A549 (cell line): ENCODE measurements around the gene HARS1. TPM values are rescaled to one million over a fixed set of nuclear protein-coding genes. Genes with fewer than 3 reads are reported as not detected.
"Not testable (repeated sequence)": the region's sequence is repeated elsewhere in the genome, so short reads cannot be mapped to it uniquely, and the experiment has no call there.

Experiments used
- ATAC-seq, 2 experiments: fragments of 200-7000 bp in 1 of 2; fragments of >200 bp in 1 of 2; cut with Nextera tagmentation in 1 of 2; cut with Tn5 transposase in 1 of 2; 3 replicates each; pipeline versions ENCODE4 v1.8.0 to v1.9.1; 2018 to 2020; ENCODE audit warnings: mild to moderate bottlenecking in 1 of 2, moderate library complexity in 1 of 2
- CTCF ChIA-PET: fragments of 300-600 bp; sonication (Branson Sonifier 250); formaldehyde crosslinking; extraction: SDS; loops from one replicate; lab custom pipeline; 2021; ENCODE audit warnings: antibody characterized with exemption, inconsistent platforms; lab: Yijun Ruan, JAX
- POLR2A ChIA-PET: fragments of 350-600 bp; formaldehyde crosslinking; extraction: SDS; loops from one replicate; lab custom pipeline; 2021; ENCODE audit warnings: antibody characterized with exemption, inconsistent platforms; lab: Yijun Ruan, JAX
- DNase-seq, 2 experiments: peaks; one replicate each; pipeline versions ENCODE4 v3.0.0 to v3.0.0-alpha.2; 2011 to 2016; ENCODE audit warnings: low read depth in 1 of 2, low spot score in 1 of 2
- FAIRE-seq: peaks from 2 replicates; lab custom pipeline; 2011; peaks lifted over from hg19 to GRCh38; lab: Jason Lieb, UNC
- H3K27ac ChIP-seq, 2 experiments: fragments of >200 bp; sonication (Bioruptor Twin); formaldehyde crosslinking; 3 replicates each; pipeline ENCODE4 v1.5.1; 2016 to 2017
- H3K4me1 ChIP-seq: fragments of >200 bp; sonication (Bioruptor Twin); formaldehyde crosslinking; 3 replicates; pipeline ENCODE4 v1.6.1; 2016
- H3K4me2 ChIP-seq: fragments of >200 bp; sonication (Bioruptor Twin); formaldehyde crosslinking; 3 replicates; pipeline ENCODE4 v1.6.1; 2016
- H3K4me3 ChIP-seq: fragments of >200 bp; sonication (Bioruptor Twin); formaldehyde crosslinking; 3 replicates; pipeline ENCODE4 v1.5.1; 2016
- H3K9me3 ChIP-seq: fragments of >200 bp; sonication (Bioruptor Twin); formaldehyde crosslinking; 3 replicates; pipeline ENCODE4 v1.6.1; 2016
- BHLHE40 ChIP-seq: IDR thresholded peaks from 2 replicates; pipeline ENCODE4 v1.6.1; 2012; ENCODE audit warnings: low read depth, low read length, inconsistent platforms
- CEBPB ChIP-seq, 2 experiments: fragments of >200 bp in 1 of 2; sonication (Bioruptor Twin) in 1 of 2; formaldehyde crosslinking in 1 of 2; IDR thresholded peaks; 2 replicates each; pipeline ENCODE4 v1.6.1; 2012 to 2016
- CHD4 ChIP-seq: fragments of 200-600 bp; sonication (generic); IDR thresholded peaks from 2 replicates; pipeline ENCODE4 v1.6.1; 2016; ENCODE audit warnings: antibody characterized with exemption, mild to moderate bottlenecking, borderline replicate concordance
- EHMT2 ChIP-seq: fragments of 200-600 bp; sonication (generic); IDR thresholded peaks from 2 replicates; pipeline ENCODE4 v1.6.1; 2016; ENCODE audit warnings: antibody characterized with exemption, low read depth, mild to moderate bottlenecking, moderate library complexity
- EP300 ChIP-seq, 2 experiments: fragments of >200 bp; sonication (Bioruptor Twin); formaldehyde crosslinking; IDR thresholded peaks; 2 replicates in 1 of 2; 3 replicates in 1 of 2; pipeline ENCODE4 v1.6.1; 2016 to 2017
- FOSL2 ChIP-seq, 2 experiments: fragments of 450-650 bp in 1 of 2; fragments of >200 bp in 1 of 2; sonication (Bioruptor Twin) in 1 of 2; formaldehyde crosslinking; IDR thresholded peaks; 2 replicates each; pipeline versions ENCODE4 v1.5.0 to v1.6.1; 2016 to 2020; ENCODE audit warnings: mild to moderate bottlenecking in 1 of 2, moderate library complexity in 1 of 2
- HEYL ChIP-seq: fragments of 250-450 bp; sonication (Bioruptor Pico); IDR thresholded peaks from 2 replicates; pipeline ENCODE4 v1.8.0; 2021; ENCODE audit warnings: mild to moderate bottlenecking, moderate library complexity
- HOXA7 ChIP-seq: fragments of 250-450 bp; sonication (Bioruptor Pico); IDR thresholded peaks from 2 replicates; pipeline ENCODE4 v1.5.0; 2020; ENCODE audit warnings: mild to moderate bottlenecking, moderate library complexity
- HOXB5 ChIP-seq: fragments of 250-450 bp; sonication (Bioruptor Pico); IDR thresholded peaks from 2 replicates; pipeline ENCODE4 v1.5.0; 2020; ENCODE audit warnings: mild to moderate bottlenecking, moderate library complexity
- JUN ChIP-seq, 2 experiments: fragments of >200 bp; sonication (Bioruptor Twin); formaldehyde crosslinking; IDR thresholded peaks; 2 replicates in 1 of 2; 3 replicates in 1 of 2; pipeline ENCODE4 v1.6.1; 2016 to 2017
- JUNB ChIP-seq: fragments of >200 bp; sonication (Bioruptor Twin); formaldehyde crosslinking; IDR thresholded peaks from 2 replicates; pipeline ENCODE4 v1.6.1; 2016
- MAFK ChIP-seq: fragments of 450-650 bp; IDR thresholded peaks from 2 replicates; pipeline ENCODE4 v1.6.1; 2014; ENCODE audit not compliant: partially characterized antibody
- MAZ ChIP-seq: fragments of 150-350 bp; IDR thresholded peaks from 2 replicates; pipeline ENCODE4 v1.6.1; 2014; ENCODE audit warnings: antibody characterized with exemption, low read depth, low read length, borderline replicate concordance
- NFE2L2 ChIP-seq: fragments of 150-350 bp; conservative IDR thresholded peaks from 2 replicates; pipeline ENCODE4 v1.6.1; 2014; ENCODE audit warnings: low read length
- NR3C1 ChIP-seq: fragments of >200 bp; sonication (Bioruptor Twin); formaldehyde crosslinking; IDR thresholded peaks from 3 replicates; pipeline ENCODE4 v1.6.1; 2017
- PHF8 ChIP-seq: fragments of 200-600 bp; sonication (generic); IDR thresholded peaks from 2 replicates; pipeline ENCODE4 v1.6.1; 2016; ENCODE audit warnings: low read depth, mild to moderate bottlenecking, antibody characterized with exemption, moderate library complexity, borderline replicate concordance
- POLR2A ChIP-seq: IDR thresholded peaks from 2 replicates; pipeline ENCODE4 v1.6.1; 2012; ENCODE audit warnings: mild to moderate bottlenecking, low read length
- POLR2AphosphoS2 ChIP-seq: conservative IDR thresholded peaks from 2 replicates; pipeline ENCODE4 v1.6.1; 2012; ENCODE audit warnings: low read length, improper control_type of control experiment, inconsistent platforms
- SMC3 ChIP-seq: fragments of >200 bp; sonication (Bioruptor Twin); formaldehyde crosslinking; IDR thresholded peaks from 3 replicates; pipeline ENCODE4 v1.6.1; 2018; ENCODE audit warnings: inconsistent platforms
- SREBF2 ChIP-seq: fragments of 450-650 bp; IDR thresholded peaks from 2 replicates; pipeline ENCODE4 v1.6.1; 2014; ENCODE audit warnings: mild to moderate bottlenecking, moderate library complexity
- ZSCAN20 ChIP-seq: fragments of 250-450 bp; sonication (Bioruptor Pico); IDR thresholded peaks from 2 replicates; pipeline ENCODE4 v1.8.0; 2022; ENCODE audit warnings: mild to moderate bottlenecking, moderate library complexity
- WGBS: methylation state at CpG from one replicate; pipeline ENCODE4 v1.1.6; 2017; ENCODE audit errors: missing lambda C conversion rate; 5-methylcytosine and 5-hydroxymethylcytosine counted together
- polyA plus RNA-seq, 4 experiments: library from polyadenylated mRNA; depleted of rRNA in 3 of 4; stranded (reverse); fragments of >200 nt; fragmentation: RNase III in 1 of 4; extraction: RNeasy Plus Mini Kit Qiagen cat#74134 plus additional on column Dnase treatment in 1 of 4; gene quantifications; 2 replicates in 3 of 4; 3 replicates in 1 of 4; pipeline ENCODE4 v1.2.3, GENCODE V29; 2011 to 2017
- TF ChIP-seq, protein P1 (sequence below): fragments of 250-450 bp; sonication (Bioruptor Pico); IDR thresholded peaks from 2 replicates; pipeline ENCODE4 v1.5.0; 2021; ENCODE audit warnings: mild to moderate bottlenecking, moderate library complexity, borderline replicate concordance
- TF ChIP-seq, protein P2 (sequence below): fragments of >200 bp; sonication (Bioruptor Twin); formaldehyde crosslinking; IDR thresholded peaks from 2 replicates; pipeline ENCODE4 v1.6.1; 2016
- TF ChIP-seq, protein P3 (sequence below): IDR thresholded peaks from 2 replicates; pipeline ENCODE4 v1.6.1; 2012
- TF ChIP-seq, protein P4 (sequence below): fragments of 200-600 bp; sonication (generic); IDR thresholded peaks from 2 replicates; pipeline ENCODE4 v1.6.1; 2016; ENCODE audit warnings: antibody characterized with exemption, mild to moderate bottlenecking, moderate library complexity
- TF ChIP-seq, protein P5 (sequence below): IDR thresholded peaks from 2 replicates; pipeline ENCODE4 v1.6.1; 2012

The HARS1 gene
- polyA plus RNA-seq, 2 of the 4 experiments (the other 2 are of a cell fraction), result 80.5 to 87.1 TPM

DNA sequence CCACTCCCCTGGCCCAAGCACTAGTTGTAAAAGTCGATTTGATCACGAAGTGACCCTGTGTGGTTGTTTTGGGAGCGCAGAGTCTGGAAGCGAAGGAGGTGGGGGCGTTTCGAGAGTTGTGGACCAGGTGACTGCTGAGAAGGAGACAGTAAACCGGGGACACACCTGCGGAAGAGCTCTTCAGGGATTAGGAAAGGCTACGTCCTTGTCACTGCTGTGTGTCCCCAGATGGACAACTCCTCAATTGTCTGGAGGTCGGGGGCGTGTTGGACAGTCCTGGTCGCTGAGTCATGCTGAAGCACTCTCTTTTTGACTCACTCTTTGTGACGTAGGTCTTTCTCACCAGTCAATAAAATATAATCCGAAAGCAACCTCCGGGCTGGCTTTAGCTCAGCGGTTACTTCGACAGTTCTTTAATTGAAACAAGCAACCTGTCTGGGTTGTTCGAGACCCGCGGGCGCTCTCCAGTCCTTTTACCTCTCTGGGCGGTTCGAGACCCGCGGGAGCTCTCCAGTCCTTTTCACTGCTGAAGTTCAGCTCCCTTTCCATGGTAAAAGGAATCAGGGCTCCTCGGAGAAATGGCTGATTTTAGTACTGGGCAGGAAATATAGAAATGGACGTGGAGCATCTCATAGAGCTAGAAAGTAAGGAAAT, 19.9 kb upstream of the HARS1 start:
- Histone ChIP-seq H3K4me1 (peaks cover 9% of the 10 kb centered on the region; the same call in 2 of the 3 replicates), H3K4me2 (peak overlapping the region; percentile 79), H3K27ac (peak overlapping the region; percentile 81 to 93), H3K9me3 (no peaks in the 10 kb centered on the region), H3K4me3 (peak overlapping the region; percentile 46)
- ChIA-PET POLR2A (interaction anchor here (0.7 to 3.9 kb wide), 10 partner anchors 8 to 348 kb away, joined by 3 to 72 read pairs (median 12); partner anchors contain the start of genes ANKHD1, EIF4EBP3, HARS1 and HARS2), CTCF (interaction anchor here (0.6 to 2.1 kb wide), 6 partner anchors 8 to 1049 kb away, joined by 3 to 9 read pairs (median 6); no protein-coding TSS in a partner anchor)
- under 1% methylated on average over 27 of the region's 27 CpGs for WGBS
- TF ChIP-seq ZSCAN20 (CRISPR knock-in tag) (no peak), POLR2A (peak; percentile 46), CHD4 (no peak; the same call in 1 of the 2 replicates), NR3C1 (no peak), PHF8 (no peak), EHMT2 (peak; percentile 81), EP300 (IDR thresholded peaks at IDR 0.05) (peak in 1 of 2 experiments; percentile 20; a peak in 1 of 5 replicates), HOXA7 (CRISPR knock-in tag) (no peak), MAZ (no peak), SREBF2 (peak; percentile 81), HOXB5 (CRISPR knock-in tag) (0 out of 2 replicates have a peak, but pooled peaks have one; percentile 5), SMC3 (peak; percentile 25; the same call in 1 of the 3 replicates), HEYL (CRISPR knock-in tag) (no peak), NFE2L2 (peak; percentile 92), JUN (IDR thresholded peaks at IDR 0.05) (peak; percentile 36 to 47; a peak in 1 of 5 replicates), CEBPB (IDR thresholded peaks at IDR 0.05) (peak in 1 of 2 experiments; percentile 43; a peak in 1 of 4 replicates), FOSL2 (IDR thresholded peaks at IDR 0.05) (peak; percentile 79), FOSL2 (CRISPR knock-in tag; IDR thresholded peaks at IDR 0.05) (peak; percentile 98), JUNB (peak; percentile 66), MAFK (peak; percentile 96), BHLHE40 (no peak), POLR2AphosphoS2 (peak; percentile 91)
- TF ChIP-seq, protein P1, sequence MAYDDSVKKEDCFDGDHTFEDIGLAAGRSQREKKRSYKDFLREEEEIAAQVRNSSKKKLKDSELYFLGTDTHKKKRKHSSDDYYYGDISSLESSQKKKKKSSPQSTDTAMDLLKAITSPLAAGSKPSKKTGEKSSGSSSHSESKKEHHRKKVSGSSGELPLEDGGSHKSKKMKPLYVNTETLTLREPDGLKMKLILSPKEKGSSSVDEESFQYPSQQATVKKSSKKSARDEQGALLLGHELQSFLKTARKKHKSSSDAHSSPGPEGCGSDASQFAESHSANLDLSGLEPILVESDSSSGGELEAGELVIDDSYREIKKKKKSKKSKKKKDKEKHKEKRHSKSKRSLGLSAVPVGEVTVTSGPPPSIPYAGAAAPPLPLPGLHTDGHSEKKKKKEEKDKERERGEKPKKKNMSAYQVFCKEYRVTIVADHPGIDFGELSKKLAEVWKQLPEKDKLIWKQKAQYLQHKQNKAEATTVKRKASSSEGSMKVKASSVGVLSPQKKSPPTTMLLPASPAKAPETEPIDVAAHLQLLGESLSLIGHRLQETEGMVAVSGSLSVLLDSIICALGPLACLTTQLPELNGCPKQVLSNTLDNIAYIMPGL (CRISPR knock-in tag), result peak; percentile 42; the same call in 1 of the 2 replicates
- TF ChIP-seq, protein P2, sequence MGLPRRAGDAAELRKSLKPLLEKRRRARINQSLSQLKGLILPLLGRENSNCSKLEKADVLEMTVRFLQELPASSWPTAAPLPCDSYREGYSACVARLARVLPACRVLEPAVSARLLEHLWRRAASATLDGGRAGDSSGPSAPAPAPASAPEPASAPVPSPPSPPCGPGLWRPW, result no peak
- TF ChIP-seq, protein P3, sequence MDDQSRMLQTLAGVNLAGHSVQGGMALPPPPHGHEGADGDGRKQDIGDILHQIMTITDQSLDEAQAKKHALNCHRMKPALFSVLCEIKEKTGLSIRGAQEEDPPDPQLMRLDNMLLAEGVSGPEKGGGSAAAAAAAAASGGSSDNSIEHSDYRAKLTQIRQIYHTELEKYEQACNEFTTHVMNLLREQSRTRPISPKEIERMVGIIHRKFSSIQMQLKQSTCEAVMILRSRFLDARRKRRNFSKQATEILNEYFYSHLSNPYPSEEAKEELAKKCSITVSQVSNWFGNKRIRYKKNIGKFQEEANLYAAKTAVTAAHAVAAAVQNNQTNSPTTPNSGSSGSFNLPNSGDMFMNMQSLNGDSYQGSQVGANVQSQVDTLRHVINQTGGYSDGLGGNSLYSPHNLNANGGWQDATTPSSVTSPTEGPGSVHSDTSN, result no peak
- TF ChIP-seq, protein P4, sequence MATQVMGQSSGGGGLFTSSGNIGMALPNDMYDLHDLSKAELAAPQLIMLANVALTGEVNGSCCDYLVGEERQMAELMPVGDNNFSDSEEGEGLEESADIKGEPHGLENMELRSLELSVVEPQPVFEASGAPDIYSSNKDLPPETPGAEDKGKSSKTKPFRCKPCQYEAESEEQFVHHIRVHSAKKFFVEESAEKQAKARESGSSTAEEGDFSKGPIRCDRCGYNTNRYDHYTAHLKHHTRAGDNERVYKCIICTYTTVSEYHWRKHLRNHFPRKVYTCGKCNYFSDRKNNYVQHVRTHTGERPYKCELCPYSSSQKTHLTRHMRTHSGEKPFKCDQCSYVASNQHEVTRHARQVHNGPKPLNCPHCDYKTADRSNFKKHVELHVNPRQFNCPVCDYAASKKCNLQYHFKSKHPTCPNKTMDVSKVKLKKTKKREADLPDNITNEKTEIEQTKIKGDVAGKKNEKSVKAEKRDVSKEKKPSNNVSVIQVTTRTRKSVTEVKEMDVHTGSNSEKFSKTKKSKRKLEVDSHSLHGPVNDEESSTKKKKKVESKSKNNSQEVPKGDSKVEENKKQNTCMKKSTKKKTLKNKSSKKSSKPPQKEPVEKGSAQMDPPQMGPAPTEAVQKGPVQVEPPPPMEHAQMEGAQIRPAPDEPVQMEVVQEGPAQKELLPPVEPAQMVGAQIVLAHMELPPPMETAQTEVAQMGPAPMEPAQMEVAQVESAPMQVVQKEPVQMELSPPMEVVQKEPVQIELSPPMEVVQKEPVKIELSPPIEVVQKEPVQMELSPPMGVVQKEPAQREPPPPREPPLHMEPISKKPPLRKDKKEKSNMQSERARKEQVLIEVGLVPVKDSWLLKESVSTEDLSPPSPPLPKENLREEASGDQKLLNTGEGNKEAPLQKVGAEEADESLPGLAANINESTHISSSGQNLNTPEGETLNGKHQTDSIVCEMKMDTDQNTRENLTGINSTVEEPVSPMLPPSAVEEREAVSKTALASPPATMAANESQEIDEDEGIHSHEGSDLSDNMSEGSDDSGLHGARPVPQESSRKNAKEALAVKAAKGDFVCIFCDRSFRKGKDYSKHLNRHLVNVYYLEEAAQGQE, result peak; percentile 91
- TF ChIP-seq, protein P5, sequence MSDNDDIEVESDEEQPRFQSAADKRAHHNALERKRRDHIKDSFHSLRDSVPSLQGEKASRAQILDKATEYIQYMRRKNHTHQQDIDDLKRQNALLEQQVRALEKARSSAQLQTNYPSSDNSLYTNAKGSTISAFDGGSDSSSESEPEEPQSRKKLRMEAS, result peak; percentile 60
- ATAC-seq (peak; percentile 94 to 96), FAIRE-seq (peak; percentile 85), DNase-seq (peak; percentile 94 to 98)

DNA sequence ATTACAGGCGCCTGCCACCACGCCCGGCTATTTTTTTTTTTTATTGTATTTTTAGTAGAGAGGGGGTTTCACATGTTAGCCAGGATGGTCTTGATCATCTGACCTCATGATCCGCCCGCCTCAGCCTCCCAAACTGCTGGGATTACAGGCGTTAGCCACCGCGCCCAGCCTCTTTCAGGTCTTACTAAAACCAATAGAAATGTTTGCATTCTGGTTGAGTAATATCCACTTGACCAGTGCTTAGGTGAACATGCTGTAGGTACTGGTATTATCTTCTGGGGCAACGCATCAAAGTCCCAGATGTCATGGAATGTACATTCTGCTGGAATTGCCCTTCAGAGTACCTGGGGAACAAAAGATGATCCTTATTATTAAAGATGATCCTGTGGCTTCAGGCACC, 17.6 kb upstream of the HARS1 start:
- not testable (repeated sequence) for H3K27ac ChIP-seq, H3K9me3 ChIP-seq, ATAC-seq, H3K4me1 ChIP-seq, H3K4me3 ChIP-seq, DNase-seq, FAIRE-seq, H3K4me2 ChIP-seq
- POLR2A ChIA-PET, result interaction anchor here (3.9 kb wide), 1 partner anchor 7 kb away, joined by 72 read pairs; the partner anchor contains the start of gene ZMAT2
- CTCF ChIA-PET, result interaction anchor here (0.8 to 1.1 kb wide), 4 partner anchors 11 to 357 kb away, joined by 3 to 4 read pairs (median 3); partner anchors contain the start of genes IK and NDUFA2
- 88% methylated on average over 9 of the region's 9 CpGs for WGBS
